SU-DHL-6 (cell line): ENCODE results near the gene LHX6.

Source experiments
- H2AFZ ChIP-seq: fragments of 200-600 bp; sonication (generic); 2 replicates; pipeline ENCODE4 v1.6.1; 2014; ENCODE audit warnings: low read depth, mild to moderate bottlenecking, moderate library complexity, mixed read lengths, antibody characterized with exemption, low read length; ENCODE audit not compliant: severe bottlenecking
- H3F3A ChIP-seq: fragments of 200-600 bp; shearing (Covaris generic); 2 replicates; pipeline ENCODE4 v1.6.0; 2016; ENCODE audit warnings: antibody characterized with exemption, mild to moderate bottlenecking; ENCODE audit not compliant: insufficient read depth
- H3K27ac ChIP-seq: fragments of 200-600 bp; sonication (generic); 2 replicates; pipeline ENCODE4 v1.5.1; 2016; ENCODE audit warnings: low read depth, mild to moderate bottlenecking, low read length, moderate library complexity, mixed read lengths
- H3K27me3 ChIP-seq: fragments of 200-600 bp; sonication (generic), shearing (Covaris generic); 2 replicates; pipeline ENCODE4 v1.6.0; 2014; ENCODE audit warnings: mild to moderate bottlenecking, low read length
- H3K36me3 ChIP-seq: fragments of 200-600 bp; sonication (generic); 2 replicates; pipeline ENCODE4 v1.6.1; 2014; ENCODE audit warnings: mild to moderate bottlenecking, low read length, mixed read lengths
- H3K4me2 ChIP-seq: fragments of 300-600, 200-600 bp; shearing (Covaris generic), sonication (generic); 2 replicates; pipeline ENCODE4 v1.6.0; 2014; ENCODE audit warnings: low read length, low read depth, mild to moderate bottlenecking; ENCODE audit not compliant: poor library complexity, severe bottlenecking
- H3K4me3 ChIP-seq: fragments of 200-600 bp; sonication (generic); 2 replicates; pipeline ENCODE4 v1.5.1; 2014; ENCODE audit warnings: antibody characterized with exemption, low read length, mild to moderate bottlenecking, mixed read lengths; ENCODE audit not compliant: insufficient read depth, poor library complexity, severe bottlenecking
- H3K79me2 ChIP-seq: fragments of 200-600 bp; sonication (generic); 2 replicates; pipeline ENCODE4 v1.6.1; 2014; ENCODE audit warnings: mild to moderate bottlenecking, low read length, moderate library complexity; ENCODE audit not compliant: insufficient read depth
- H3K9ac ChIP-seq: fragments of 200-600 bp; sonication (generic); 2 replicates; pipeline ENCODE4 v1.7.0; 2014; ENCODE audit warnings: mild to moderate bottlenecking, low read length
- H3K9me2 ChIP-seq: fragments of 200-600 bp; sonication (generic); replicated peaks from 2 replicates; pipeline ENCODE4 v1.6.1; 2014; ENCODE audit warnings: low read length; ENCODE audit not compliant: insufficient read depth
- H3K9me3 ChIP-seq: fragments of 200-600 bp; sonication (generic); 2 replicates; pipeline ENCODE4 v1.6.1; 2014; ENCODE audit warnings: low read length, mixed read lengths; ENCODE audit not compliant: insufficient read depth
- H4K20me1 ChIP-seq: fragments of 200-600 bp; sonication (generic); 2 replicates; pipeline ENCODE4 v1.6.1; 2014; ENCODE audit warnings: low read depth, mild to moderate bottlenecking, antibody characterized with exemption, low read length, moderate library complexity, mixed read lengths
- CTCF ChIP-seq: fragments of 200-600 bp; sonication (generic); IDR thresholded peaks from one replicate; pipeline ENCODE4 v1.5.1; 2017; ENCODE audit warnings: antibody characterized with exemption, mild to moderate bottlenecking, low read length, moderate library complexity; ENCODE audit not compliant: insufficient read depth, poor library complexity, severe bottlenecking
- EZH2phosphoT487 ChIP-seq: fragments of 200-600 bp; sonication (generic), shearing (Covaris generic); conservative IDR thresholded peaks from 2 replicates; pipeline ENCODE4 v1.6.1; 2018; ENCODE audit warnings: mild to moderate bottlenecking, antibody characterized with exemption, low read length, moderate library complexity, mixed read lengths

LHX6 gene

GRCh38 chr9:122158202-122158601, 70.6 kb downstream of the LHX6 start:
- H3K27me3 ChIP-seq, result no peaks in the 10 kb centered on the region
- peaks cover 50% of the 10 kb centered on the region for H3K79me2 ChIP-seq
- no peak overlapping the region for H2AFZ ChIP-seq
- no peaks in the 10 kb centered on the region for H4K20me1 ChIP-seq
- no peaks in the 10 kb centered on the region for H3K36me3 ChIP-seq
- H3F3A ChIP-seq, result no peaks in the 10 kb centered on the region
- no peak for TF ChIP-seq EZH2phosphoT487
- peak; percentile 60 for TF ChIP-seq CTCF
- H3K9me3 ChIP-seq, result peaks cover 7% of the 10 kb centered on the region; the same call in 1 of the 2 replicates
- no peak overlapping the region for H3K27ac ChIP-seq
- peak overlapping the region; percentile 86 for H3K4me2 ChIP-seq
- H3K9ac ChIP-seq, result no peak overlapping the region
- H3K9me2 ChIP-seq, result no peaks in the 10 kb centered on the region
- H3K4me3 ChIP-seq, result peak overlapping the region; percentile 78

GRCh38 chr9:122155796-122156195, 73.0 kb downstream of the LHX6 start:
- no peak overlapping the region for H3K9ac ChIP-seq
- no peak overlapping the region for H3K4me3 ChIP-seq
- no peaks in the 10 kb centered on the region for H3K9me2 ChIP-seq
- no peak overlapping the region for H3K27ac ChIP-seq
- H3K9me3 ChIP-seq, result no peaks in the 10 kb centered on the region
- H2AFZ ChIP-seq, result no peak overlapping the region
- no peaks in the 10 kb centered on the region for H3K36me3 ChIP-seq
- peaks cover 50% of the 10 kb centered on the region for H3K79me2 ChIP-seq
- no peaks in the 10 kb centered on the region for H3F3A ChIP-seq
- no peak overlapping the region for H3K4me2 ChIP-seq
- no peak for TF ChIP-seq CTCF
- TF ChIP-seq EZH2phosphoT487, result no peak
- H4K20me1 ChIP-seq, result no peaks in the 10 kb centered on the region
- H3K27me3 ChIP-seq, result no peaks in the 10 kb centered on the region
